Glutamatergic neuron (in vitro differentiated cells): Measurements from ENCODE around the gene FLOT1. TPM values are rescaled to one million over a fixed set of nuclear protein-coding genes. Genes with fewer than 3 reads are reported as not detected.
"Not testable (repeated sequence)": the region's sequence is repeated elsewhere in the genome, so short reads cannot be mapped to it uniquely, and the experiment has no call there.

Source experiments
- DNase-seq: peaks from one replicate; pipeline ENCODE4 v3.0.0; 2022
- H3K27ac Mint-ChIP-seq: one replicate; pipeline ENCODE4 v1.8.0; 2020; ENCODE audit warnings: mild to moderate bottlenecking, mixed read lengths, inconsistent platforms; ENCODE audit not compliant: unreplicated experiment
- H3K27me3 Mint-ChIP-seq: one replicate; pipeline ENCODE4 v1.8.0; 2020; ENCODE audit warnings: mild to moderate bottlenecking, moderate library complexity, mixed read lengths, inconsistent platforms; ENCODE audit not compliant: unreplicated experiment
- H3K36me3 Mint-ChIP-seq: one replicate; pipeline ENCODE4 v1.8.0; 2020; ENCODE audit warnings: mild to moderate bottlenecking, mixed read lengths, inconsistent platforms; ENCODE audit not compliant: unreplicated experiment
- H3K4me1 Mint-ChIP-seq: one replicate; pipeline ENCODE4 v1.8.0; 2020; ENCODE audit warnings: mild to moderate bottlenecking, low read depth, mixed read lengths, inconsistent platforms; ENCODE audit not compliant: unreplicated experiment
- H3K4me3 Mint-ChIP-seq: one replicate; pipeline ENCODE4 v1.8.0; 2020; ENCODE audit warnings: mild to moderate bottlenecking, mixed read lengths, inconsistent platforms; ENCODE audit not compliant: unreplicated experiment
- H3K9me3 Mint-ChIP-seq: one replicate; pipeline ENCODE4 v1.8.0; 2020; ENCODE audit warnings: mild to moderate bottlenecking, moderate library complexity, mixed read lengths, inconsistent platforms; ENCODE audit not compliant: unreplicated experiment
- CTCF ChIP-seq: fragments of 200-600 bp; sonication (generic); IDR thresholded peaks from one replicate; pipeline ENCODE4 v1.5.0; 2021; ENCODE audit not compliant: partially characterized antibody, unreplicated experiment
- total RNA-seq: library from RNA; stranded (reverse); fragmentation: NEBNext Ultra II Directional; extraction: Animal tissue kit (Norgen Biotek cat#: 25700); gene quantifications from one replicate; pipeline ENCODE4 v1.2.1, GENCODE V29; 2021; ENCODE audit not compliant: unreplicated experiment

Gene FLOT1
- total RNA-seq, 1 donor from 2014 or later, result 191 TPM

- no peak for DNase-seq
- H3K9me3 Mint-ChIP-seq, result no peaks in the 10 kb centered on the region
- H3K27me3 Mint-ChIP-seq, result peaks cover 6% of the 10 kb centered on the region
- H3K27ac Mint-ChIP-seq, result no peak overlapping the region
- no peak for TF ChIP-seq CTCF
- no peak overlapping the region for H3K4me3 Mint-ChIP-seq
- H3K4me1 Mint-ChIP-seq, result peaks cover 3% of the 10 kb centered on the region
- no peaks in the 10 kb centered on the region for H3K36me3 Mint-ChIP-seq
Measured at GRCh38 chr6:30767158-30767943, 24.9 kb upstream of the FLOT1 start.

- no peaks in the 10 kb centered on the region for H3K9me3 Mint-ChIP-seq
- no peak overlapping the region for H3K27ac Mint-ChIP-seq
- no peaks in the 10 kb centered on the region for H3K36me3 Mint-ChIP-seq
- no peak for DNase-seq
- H3K4me3 Mint-ChIP-seq, result no peak overlapping the region
- peaks cover 6% of the 10 kb centered on the region for H3K27me3 Mint-ChIP-seq
- TF ChIP-seq CTCF, result no peak
- H3K4me1 Mint-ChIP-seq, result peaks cover 3% of the 10 kb centered on the region
Measured at GRCh38 chr6:30766461-30767157, 24.1 kb upstream of the FLOT1 start.

GRCh38 chr6:30765495-30765894 lies 23.0 kb upstream of the FLOT1 start:
- H3K4me3 Mint-ChIP-seq, H3K36me3 Mint-ChIP-seq, H3K4me1 Mint-ChIP-seq, DNase-seq, H3K27me3 Mint-ChIP-seq, H3K9me3 Mint-ChIP-seq, H3K27ac Mint-ChIP-seq: not testable (repeated sequence)

GRCh38 chr6:30764490-30765043 lies 22.1 kb upstream of the FLOT1 start:
- DNase-seq, H3K27ac Mint-ChIP-seq, H3K27me3 Mint-ChIP-seq, H3K4me3 Mint-ChIP-seq, H3K9me3 Mint-ChIP-seq, H3K4me1 Mint-ChIP-seq, H3K36me3 Mint-ChIP-seq: not testable (repeated sequence)

GRCh38 chr6:30763618-30764489 lies 21.4 kb upstream of the FLOT1 start:
- Mint-ChIP-seq H3K9me3 (no peaks in the 10 kb centered on the region), H3K36me3 (no peaks in the 10 kb centered on the region), H3K27ac (no peak overlapping the region), H3K4me3 (no peak overlapping the region), H3K27me3 (peaks cover 5% of the 10 kb centered on the region), H3K4me1 (peaks cover 3% of the 10 kb centered on the region)
- no peak for DNase-seq
- no peak for TF ChIP-seq CTCF
